DND-41 (cell line): ENCODE data around the gene ADCYAP1.

Experiments
- EZH2 ChIP-seq: IDR thresholded peaks from 3 replicates; pipeline ENCODE4 v1.6.1; 2012; ENCODE audit warnings: borderline replicate concordance, low read depth, mild to moderate bottlenecking, moderate library complexity, low read length, inconsistent platforms; ENCODE audit not compliant: severe bottlenecking
- TF ChIP-seq, protein P1 (sequence below): IDR thresholded peaks from 2 replicates; pipeline ENCODE4 v1.5.1; 2012; ENCODE audit warnings: borderline replicate concordance, low read length, moderate library complexity, mild to moderate bottlenecking; ENCODE audit not compliant: poor library complexity, severe bottlenecking; ENCODE audit errors: extremely low read depth

DNA sequence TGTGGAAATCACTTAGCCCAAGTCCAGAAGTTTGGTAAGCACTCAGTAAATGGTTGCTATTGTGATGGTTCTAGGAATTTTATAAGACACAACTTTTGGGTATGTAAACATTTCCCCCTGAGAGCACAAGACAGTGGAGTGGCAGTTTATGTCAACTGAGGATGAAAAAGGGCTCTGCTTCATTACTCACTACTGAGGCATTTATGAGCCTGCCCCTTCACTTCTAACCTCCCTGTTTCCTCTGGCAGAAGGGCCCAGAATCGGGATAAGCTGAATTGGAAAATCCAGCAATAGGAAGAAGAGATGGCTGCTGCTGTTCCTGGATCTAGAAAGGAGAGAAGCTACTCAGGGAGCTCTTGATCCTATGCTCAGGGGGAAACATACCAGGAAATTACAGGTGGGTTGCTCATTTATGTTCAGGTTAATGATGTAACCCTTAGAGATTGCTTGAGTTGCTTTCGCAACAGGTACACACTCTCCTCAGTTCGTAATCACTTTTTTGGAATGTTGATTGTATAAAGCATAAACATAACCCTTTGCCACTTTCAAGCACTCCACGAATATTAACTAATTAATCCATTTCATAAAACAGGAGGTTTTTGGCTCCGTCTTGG, 46.3 kb downstream of the ADCYAP1 start:
- no peak for TF ChIP-seq EZH2
- TF ChIP-seq, protein P1, sequence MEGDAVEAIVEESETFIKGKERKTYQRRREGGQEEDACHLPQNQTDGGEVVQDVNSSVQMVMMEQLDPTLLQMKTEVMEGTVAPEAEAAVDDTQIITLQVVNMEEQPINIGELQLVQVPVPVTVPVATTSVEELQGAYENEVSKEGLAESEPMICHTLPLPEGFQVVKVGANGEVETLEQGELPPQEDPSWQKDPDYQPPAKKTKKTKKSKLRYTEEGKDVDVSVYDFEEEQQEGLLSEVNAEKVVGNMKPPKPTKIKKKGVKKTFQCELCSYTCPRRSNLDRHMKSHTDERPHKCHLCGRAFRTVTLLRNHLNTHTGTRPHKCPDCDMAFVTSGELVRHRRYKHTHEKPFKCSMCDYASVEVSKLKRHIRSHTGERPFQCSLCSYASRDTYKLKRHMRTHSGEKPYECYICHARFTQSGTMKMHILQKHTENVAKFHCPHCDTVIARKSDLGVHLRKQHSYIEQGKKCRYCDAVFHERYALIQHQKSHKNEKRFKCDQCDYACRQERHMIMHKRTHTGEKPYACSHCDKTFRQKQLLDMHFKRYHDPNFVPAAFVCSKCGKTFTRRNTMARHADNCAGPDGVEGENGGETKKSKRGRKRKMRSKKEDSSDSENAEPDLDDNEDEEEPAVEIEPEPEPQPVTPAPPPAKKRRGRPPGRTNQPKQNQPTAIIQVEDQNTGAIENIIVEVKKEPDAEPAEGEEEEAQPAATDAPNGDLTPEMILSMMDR, result no peak
